Right atrium auricular region (tissue), 2 donors: ENCODE results near the gene ZNF547. TPM values are rescaled to one million over a fixed set of nuclear protein-coding genes. Genes with fewer than 3 reads are reported as not detected.

ENCODE experiments used
- DNase-seq: peaks from one replicate; pipeline ENCODE4 v3.0.0-alpha.2; 2019; ENCODE audit warnings: low spot score
- H3K27ac ChIP-seq, 2 donors: fragments of 200-600 bp; sonication (generic); 1 replicate in 1 of 2; 2 replicates in 1 of 2; pipeline ENCODE4 v1.5.1; 2016 to 2019
- H3K27me3 ChIP-seq, 2 donors: fragments of 200-600 bp; sonication (generic); one replicate each; pipeline versions ENCODE4 v1.5.1 to v1.6.0; 2017 to 2019
- H3K36me3 ChIP-seq: fragments of 200-600 bp; sonication (generic); one replicate; pipeline ENCODE4 v1.5.1; 2016
- H3K4me1 ChIP-seq, 2 donors: fragments of 200-600 bp; sonication (generic); one replicate each; pipeline versions ENCODE4 v1.5.1 to v1.6.0; 2017 to 2019
- H3K4me3 ChIP-seq, 2 donors: fragments of 200-600 bp; sonication (generic); 1 replicate in 1 of 2; 2 replicates in 1 of 2; pipeline ENCODE4 v1.5.1; 2017 to 2019; ENCODE audit warnings: mild to moderate bottlenecking in 1 of 2, moderate library complexity in 1 of 2
- H3K9me3 ChIP-seq, 2 donors: fragments of 200-600 bp; sonication (generic); one replicate each; pipeline ENCODE4 v1.5.1; 2019
- CTCF ChIP-seq, 2 donors: fragments of 200-600 bp; sonication (generic); IDR thresholded peaks; one replicate each; pipeline ENCODE4 v1.5.1; 2019; ENCODE audit warnings: antibody characterized with exemption in 2 of 2
- total RNA-seq, 2 donors: library from RNA; depleted of rRNA; stranded (reverse); fragments of >200 nt; gene quantifications; one replicate each; pipeline ENCODE4 v1.1.0, GENCODE V29; 2016

The ZNF547 gene
- total RNA-seq, 2 donors from 2014 or later: 2.4 to 3.5 TPM

GRCh38 chr19:57389730-57390598 lies 26.6 kb downstream of the ZNF547 start, which contains the start of gene ZNF548:
ZNF548 (plus strand) TSS chr19:57389854; CDS start chr19:57390100, 246 bp downstream.
- Histone ChIP-seq H3K9me3 (no peaks in the 10 kb centered on the region), H3K4me3 (peak within 1 kb of the TSS; percentile 82 to 92), H3K27ac (peak within 1 kb of the TSS; percentile 92 to 96), H3K27me3 (no peaks in the 10 kb centered on the region), H3K36me3 (peaks cover 12% of the 10 kb centered on the region), H3K4me1 (peaks cover 0 to 18% of the 10 kb centered on the region in 2 donors)
- peak; percentile 99 for DNase-seq
- TF ChIP-seq CTCF (IDR thresholded peaks at IDR 0.05): peak in 1 of 2 donors; percentile 29

GRCh38 chr19:57395710-57396109 lies 32.4 kb downstream of the ZNF547 start:
- Histone ChIP-seq H3K27ac (no peak overlapping the region), H3K36me3 (peaks cover 46% of the 10 kb centered on the region), H3K9me3 (peaks cover 0 to 29% of the 10 kb centered on the region in 2 donors), H3K4me1 (peaks cover 0 to 6% of the 10 kb centered on the region in 2 donors), H3K4me3 (no peak overlapping the region), H3K27me3 (no peaks in the 10 kb centered on the region)
- TF ChIP-seq CTCF (IDR thresholded peaks at IDR 0.05): no peak
- no peak for DNase-seq

GRCh38 chr19:57398868-57399267 lies 35.5 kb downstream of the ZNF547 start:
- no peaks in the 10 kb centered on the region for H3K4me1 ChIP-seq
- H3K4me3 ChIP-seq: no peak overlapping the region
- peaks cover 0 to 29% of the 10 kb centered on the region in 2 donors for H3K9me3 ChIP-seq
- no peaks in the 10 kb centered on the region for H3K27me3 ChIP-seq
- DNase-seq: no peak
- H3K36me3 ChIP-seq: peaks cover 44% of the 10 kb centered on the region
- no peak overlapping the region for H3K27ac ChIP-seq
- no peak for TF ChIP-seq CTCF (IDR thresholded peaks at IDR 0.05)

- no peaks in the 10 kb centered on the region for H3K4me1 ChIP-seq
- H3K27ac ChIP-seq: no peak overlapping the region
- DNase-seq: no peak
- no peaks in the 10 kb centered on the region for H3K27me3 ChIP-seq
- H3K4me3 ChIP-seq: no peak overlapping the region
- no peak for TF ChIP-seq CTCF (IDR thresholded peaks at IDR 0.05)
- peaks cover 13% of the 10 kb centered on the region for H3K36me3 ChIP-seq
- peaks cover 0 to 10% of the 10 kb centered on the region in 2 donors for H3K9me3 ChIP-seq
These were observed 40.6 kb downstream of the ZNF547 start for GRCh38 chr19:57403737-57404563.

- Histone ChIP-seq H3K4me3 (no peak overlapping the region), H3K9me3 (no peaks in the 10 kb centered on the region), H3K27ac (no peak overlapping the region), H3K4me1 (peaks cover 0 to 10% of the 10 kb centered on the region in 2 donors), H3K27me3 (no peaks in the 10 kb centered on the region), H3K36me3 (no peaks in the 10 kb centered on the region)
- DNase-seq: no peak
- peak; percentile 49 to 80 for TF ChIP-seq CTCF (IDR thresholded peaks at IDR 0.05)
These were observed 43.3 kb downstream of the ZNF547 start for GRCh38 chr19:57406516-57407123.
